Lower leg skin (tissue), 4 donors: ENCODE data around the gene PEA15. TPM values are rescaled to one million over a fixed set of nuclear protein-coding genes. Genes with fewer than 3 reads are reported as not detected.
A peak's percentile ranks its signal among the peaks of the same experiment; 100 is the strongest.

Experiments
- DNase-seq, 2 donors: peaks; one replicate each; pipeline ENCODE4 v3.0.0-alpha.2; 2019; ENCODE audit warnings: low spot score in 2 of 2
- H3K4me3 ChIP-seq: fragments of 200-600 bp; sonication (generic); 2 replicates; pipeline ENCODE4 v1.5.1; 2017; ENCODE audit warnings: mild to moderate bottlenecking, low read depth; ENCODE audit not compliant: poor library complexity, severe bottlenecking
- CTCF ChIP-seq, 3 donors: fragments of 450-650 bp; IDR thresholded peaks; one replicate each; pipeline ENCODE4 v1.5.1; 2016; ENCODE audit warnings: antibody characterized with exemption in 3 of 3, mild to moderate bottlenecking in 3 of 3, moderate library complexity in 2 of 3
- POLR2A ChIP-seq, 2 donors: fragments of 450-650 bp; IDR thresholded peaks; one replicate each; pipeline ENCODE4 v1.6.1; 2016 to 2017; ENCODE audit warnings: antibody characterized with exemption in 2 of 2, mild to moderate bottlenecking in 1 of 2, moderate library complexity in 1 of 2
- WGBS, 2 donors: methylation state at CpG; one replicate each; pipeline ENCODE4 v1.1.5; 2018; 5-methylcytosine and 5-hydroxymethylcytosine counted together
- intact Hi-C: fragments of 100-400 bp; cut with DNase I; formaldehyde crosslinking; loops from one replicate; pipeline ENCODE4 v1.15.0; 2023; ENCODE audit warnings: low total_unique reads
- total RNA-seq, 4 donors: library from RNA; depleted of rRNA; stranded (reverse); fragments of >200 nt; gene quantifications; one replicate each; pipeline ENCODE4 v1.1.0, GENCODE V29; 2016

The PEA15 gene
- total RNA-seq, 4 donors from 2014 or later, result 50.7 to 76.6 (median 60.1) TPM

- no peak for DNase-seq
- WGBS, 2 donors, result 95 to 97% methylated on average over 3 of the region's 3 CpGs
- no peak overlapping the region for H3K4me3 ChIP-seq
- intact Hi-C loops, result loop anchor here (5.0 to 10.0 kb wide), 3 partner anchors 61 to 101 kb away; no protein-coding TSS in a partner anchor
- TF ChIP-seq CTCF (IDR thresholded peaks at IDR 0.05), result no peak
These were observed 13.4 kb upstream of the PEA15 start for GRCh38 chr1:160191756-160192155.

GRCh38 chr1:160192234-160192633 lies 12.9 kb upstream of the PEA15 start:
- DNase-seq, result no peak
- intact Hi-C loops, result loop anchor here (5.0 to 10.0 kb wide), 3 partner anchors 60 to 100 kb away; no protein-coding TSS in a partner anchor
- no peak overlapping the region for H3K4me3 ChIP-seq
- TF ChIP-seq CTCF (IDR thresholded peaks at IDR 0.05), result no peak
- no peak for TF ChIP-seq POLR2A (IDR thresholded peaks at IDR 0.05)

GRCh38 chr1:160193091-160193819 lies 11.9 kb upstream of the PEA15 start:
- WGBS, 2 donors, result 28% methylated on average over 16 of the region's 16 CpGs
- no peak overlapping the region for H3K4me3 ChIP-seq
- peak in 2 of 3 donors; percentile 89 to 92 for TF ChIP-seq CTCF (IDR thresholded peaks at IDR 0.05)
- TF ChIP-seq POLR2A (IDR thresholded peaks at IDR 0.05), result no peak
- DNase-seq, result peak; percentile 80 to 96
- intact Hi-C loops, result loop anchor here (5.0 to 10.0 kb wide), 3 partner anchors 59 to 99 kb away; no protein-coding TSS in a partner anchor

GRCh38 chr1:160193832-160194736 lies 11.1 kb upstream of the PEA15 start:
- WGBS, 2 donors, result 83 to 90% methylated on average over 9 of the region's 9 CpGs
- intact Hi-C loops, result loop anchor here (5.0 to 10.0 kb wide), 3 partner anchors 58 to 98 kb away; no protein-coding TSS in a partner anchor
- no peak overlapping the region for H3K4me3 ChIP-seq
- no peak for DNase-seq
- TF ChIP-seq CTCF (IDR thresholded peaks at IDR 0.05) (no peak), POLR2A (IDR thresholded peaks at IDR 0.05) (no peak)

GRCh38 chr1:160194737-160195059 lies 10.5 kb upstream of the PEA15 start:
- intact Hi-C loops, result loop anchor here (5.0 to 10.0 kb wide), 3 partner anchors 58 to 98 kb away; no protein-coding TSS in a partner anchor
- no peak for DNase-seq
- no peak overlapping the region for H3K4me3 ChIP-seq
- TF ChIP-seq POLR2A (IDR thresholded peaks at IDR 0.05), result no peak
- no peak for TF ChIP-seq CTCF (IDR thresholded peaks at IDR 0.05)
- WGBS, 2 donors, result 81 to 87% methylated on average over 2 of the region's 2 CpGs
